HG02840 (cell line): ENCODE results near the gene FAM120C.

Source experiments
- ATAC-seq: cut with Tn5 transposase; IDR thresholded peaks from one replicate; pipeline ENCODE4 v1.9.1; 2021; ENCODE audit warnings: mild to moderate bottlenecking, moderate library complexity, moderate number of reproducible peaks; ENCODE audit not compliant: unreplicated experiment, low FRiP score

Gene FAM120C

GRCh38 chrX:54166915-54167314 is 16.1 kb downstream of the FAM120C start:
- no peak for ATAC-seq

DNA sequence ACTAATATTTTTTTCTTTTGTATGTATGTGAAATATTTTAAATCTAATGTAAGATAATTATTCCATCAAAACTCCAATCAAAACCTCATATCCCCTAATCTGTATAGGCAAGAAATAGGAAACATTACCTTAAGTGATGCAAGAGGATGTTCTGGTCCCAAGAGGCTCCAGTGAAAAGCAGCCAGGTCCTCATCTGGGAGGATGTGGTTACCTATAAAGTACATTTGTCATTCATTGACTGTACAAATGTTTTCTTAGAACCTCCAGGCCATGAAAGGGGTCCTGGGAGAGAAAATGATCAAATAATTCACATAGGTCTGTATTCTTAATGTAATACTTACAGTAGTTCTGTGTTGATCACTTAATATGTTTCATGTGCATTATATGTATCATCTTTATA is 25.5 kb downstream of the FAM120C start:
- no peak for ATAC-seq

DNA sequence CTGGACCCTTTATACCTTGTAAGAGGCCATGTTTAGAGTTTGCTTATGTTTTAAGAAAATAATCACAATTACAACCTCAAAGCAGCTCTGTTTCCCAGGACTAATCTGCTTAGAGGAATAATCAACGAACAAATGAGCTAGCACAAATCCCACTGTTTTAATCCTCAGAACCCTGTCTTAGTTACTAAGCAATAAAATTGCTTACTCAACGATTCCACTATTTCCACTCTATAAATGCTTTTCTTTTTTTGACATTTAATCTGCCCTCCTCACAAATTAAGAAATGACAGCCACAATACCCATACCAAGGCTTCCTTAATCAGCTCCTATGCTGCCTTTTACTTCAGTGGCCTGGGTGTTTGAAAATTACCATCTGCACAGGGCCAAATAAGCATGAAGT is 48.8 kb downstream of the FAM120C start:
- ATAC-seq = no peak

DNA sequence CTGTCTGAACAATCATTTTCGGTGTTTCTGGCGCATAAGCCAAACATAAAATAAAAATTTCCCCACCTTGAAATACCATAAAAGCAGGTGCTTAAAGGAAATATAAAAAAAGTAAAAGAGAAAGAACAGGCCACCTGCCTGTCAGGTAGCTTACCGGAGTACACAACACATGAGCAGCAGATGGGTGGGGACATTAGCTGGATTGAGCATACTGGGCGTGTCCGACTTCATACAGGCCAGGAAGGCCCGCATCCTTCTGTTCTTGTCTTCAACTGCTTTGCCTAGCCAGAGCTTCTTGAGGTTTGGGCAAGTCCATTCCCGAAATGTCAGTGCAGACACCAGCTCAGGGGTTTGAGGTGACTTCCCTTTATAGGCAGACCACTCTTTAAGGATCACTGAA is 66.7 kb downstream of the FAM120C start:
- ATAC-seq = no peak

- ATAC-seq = no peak
Measured at GRCh38 chrX:54093571-54093970, 89.5 kb downstream of the FAM120C start.

- ATAC-seq = no peak
Measured at GRCh38 chrX:54093159-54093558, 89.9 kb downstream of the FAM120C start.

DNA sequence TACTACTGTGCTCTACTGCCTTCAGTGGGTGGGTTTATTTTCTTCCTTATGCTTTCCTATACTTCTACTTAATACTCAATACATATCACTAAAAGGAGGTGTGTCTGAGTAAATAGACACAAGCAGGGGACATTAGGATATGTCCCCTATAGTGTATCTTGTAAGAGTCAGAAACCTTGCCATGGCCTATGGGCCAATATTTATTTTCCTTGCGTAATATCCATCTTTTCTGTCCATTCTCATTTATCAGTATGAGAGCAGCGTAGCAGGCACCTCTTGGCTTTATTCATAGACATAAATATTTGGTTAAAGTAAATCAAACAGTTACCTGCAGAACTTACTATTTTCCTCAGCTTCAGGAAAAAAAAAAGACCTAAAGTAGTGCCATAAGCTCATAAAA is 92.2 kb downstream of the FAM120C start:
- ATAC-seq = no peak

GRCh38 chrX:54089191-54089590 is 93.9 kb downstream of the FAM120C start:
- ATAC-seq = no peak

GRCh38 chrX:54087661-54088060 is 95.4 kb downstream of the FAM120C start:
- no peak for ATAC-seq

DNA sequence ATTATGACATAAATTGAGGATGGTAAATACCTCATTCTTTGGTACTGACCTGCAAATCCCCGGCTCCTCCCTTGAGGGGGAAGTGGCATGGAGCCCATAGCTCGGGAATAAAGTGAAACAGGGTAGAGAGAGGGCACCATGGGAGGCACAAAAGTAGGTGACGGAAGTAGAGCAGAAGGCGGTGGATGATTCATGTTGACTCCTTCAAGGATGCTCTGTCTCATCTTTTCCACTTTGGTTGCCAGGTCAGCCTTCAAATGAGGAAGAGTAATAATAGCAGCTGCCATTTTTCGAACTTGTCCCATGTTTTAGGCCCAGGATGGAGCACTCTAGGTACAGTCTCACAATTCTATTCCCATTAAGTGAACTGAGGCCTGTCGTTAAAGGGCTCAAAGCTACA is 97.4 kb downstream of the FAM120C start:
- no peak for ATAC-seq

GRCh38 chrX:54076903-54077302 is 106.2 kb downstream of the FAM120C start:
- ATAC-seq = no peak

- no peak for ATAC-seq
Measured at GRCh38 chrX:54074826-54075225, 108.2 kb downstream of the FAM120C start.

DNA sequence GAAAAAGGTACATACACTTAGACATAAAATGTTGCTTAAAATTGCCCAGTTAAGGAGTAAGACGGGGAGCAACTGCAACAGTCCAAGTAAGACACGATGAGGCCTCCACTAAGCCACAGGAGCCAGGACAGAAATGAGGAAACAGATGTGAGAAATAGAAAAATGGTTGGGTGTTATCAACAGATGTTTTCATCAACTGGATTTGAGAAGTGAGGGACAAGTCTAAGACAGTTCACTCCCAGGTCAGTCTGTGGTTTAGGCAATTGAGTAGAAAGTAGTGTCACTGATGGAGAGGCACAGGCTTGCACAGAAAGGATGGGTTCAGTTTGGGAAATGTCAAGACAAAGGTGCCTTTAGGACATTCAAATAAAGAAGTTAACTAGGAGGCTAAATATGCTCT is 115.3 kb downstream of the FAM120C start:
- no peak for ATAC-seq

DNA sequence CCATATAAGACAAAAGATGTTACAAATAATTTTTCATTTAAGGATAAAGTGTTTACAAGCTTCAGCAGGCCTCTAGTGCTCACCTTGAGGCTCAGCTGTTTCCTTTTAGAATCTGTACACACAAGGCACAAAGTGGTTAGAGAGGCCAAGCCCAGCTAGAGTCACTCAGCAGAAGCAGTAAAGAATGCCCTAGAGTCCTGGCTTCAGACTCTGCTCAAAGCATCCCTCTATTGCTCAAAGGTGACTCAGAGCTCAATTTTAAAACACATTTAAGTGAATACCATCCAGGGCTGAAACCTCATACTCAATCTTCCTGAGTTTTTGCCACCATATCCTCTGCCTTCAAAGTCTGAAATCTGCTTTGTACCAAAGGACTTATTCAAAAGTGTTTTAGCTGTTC is 116.2 kb downstream of the FAM120C start:
- no peak for ATAC-seq

GRCh38 chrX:54064564-54064963 is 118.5 kb downstream of the FAM120C start:
- ATAC-seq = no peak

DNA sequence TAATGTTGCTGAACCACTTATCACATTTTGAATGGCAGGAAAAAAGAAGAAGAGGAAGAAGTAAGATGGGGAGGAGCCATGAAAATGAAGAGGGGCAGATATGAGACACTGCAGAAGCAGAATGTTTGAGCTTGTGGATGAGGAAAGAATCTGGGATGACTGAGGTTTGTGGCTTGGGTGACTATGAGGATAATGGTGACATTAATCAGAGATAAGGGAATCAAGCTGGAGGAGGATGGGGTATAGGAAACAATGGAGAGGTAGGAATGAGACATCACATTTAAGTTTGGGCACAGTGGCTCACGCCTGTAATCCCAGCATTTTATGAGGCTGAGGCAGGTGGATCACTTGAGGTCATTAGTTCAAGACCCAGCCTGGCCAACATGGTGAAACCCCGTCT is 119.7 kb downstream of the FAM120C start:
- no peak for ATAC-seq

- no peak for ATAC-seq
Measured at GRCh38 chrX:54049801-54050200, 133.3 kb downstream of the FAM120C start.

DNA sequence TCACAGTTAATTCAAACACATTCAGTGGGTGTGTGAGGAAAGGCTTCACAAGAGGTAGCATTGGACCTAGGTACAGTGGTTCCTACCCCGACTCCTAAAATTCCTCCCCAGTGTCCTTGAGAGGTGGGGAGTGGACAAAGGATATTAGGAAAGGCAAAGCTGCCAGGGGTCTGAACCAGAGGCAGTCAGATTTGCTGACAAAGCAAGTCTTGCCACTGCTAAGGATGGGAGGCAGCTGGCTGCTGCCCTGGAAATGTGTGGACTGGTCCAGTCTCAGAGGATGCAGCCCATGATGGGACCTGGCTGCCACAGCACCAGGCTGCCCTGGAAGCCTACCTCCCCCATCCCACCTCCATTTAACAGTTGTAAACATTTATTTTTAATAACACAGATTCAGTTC is 134.6 kb downstream of the FAM120C start:
- ATAC-seq = no peak

- ATAC-seq = no peak
Measured at GRCh38 chrX:54045563-54046228, 137.4 kb downstream of the FAM120C start.

- ATAC-seq = no peak
Measured at GRCh38 chrX:54044877-54045338, 138.1 kb downstream of the FAM120C start.

DNA sequence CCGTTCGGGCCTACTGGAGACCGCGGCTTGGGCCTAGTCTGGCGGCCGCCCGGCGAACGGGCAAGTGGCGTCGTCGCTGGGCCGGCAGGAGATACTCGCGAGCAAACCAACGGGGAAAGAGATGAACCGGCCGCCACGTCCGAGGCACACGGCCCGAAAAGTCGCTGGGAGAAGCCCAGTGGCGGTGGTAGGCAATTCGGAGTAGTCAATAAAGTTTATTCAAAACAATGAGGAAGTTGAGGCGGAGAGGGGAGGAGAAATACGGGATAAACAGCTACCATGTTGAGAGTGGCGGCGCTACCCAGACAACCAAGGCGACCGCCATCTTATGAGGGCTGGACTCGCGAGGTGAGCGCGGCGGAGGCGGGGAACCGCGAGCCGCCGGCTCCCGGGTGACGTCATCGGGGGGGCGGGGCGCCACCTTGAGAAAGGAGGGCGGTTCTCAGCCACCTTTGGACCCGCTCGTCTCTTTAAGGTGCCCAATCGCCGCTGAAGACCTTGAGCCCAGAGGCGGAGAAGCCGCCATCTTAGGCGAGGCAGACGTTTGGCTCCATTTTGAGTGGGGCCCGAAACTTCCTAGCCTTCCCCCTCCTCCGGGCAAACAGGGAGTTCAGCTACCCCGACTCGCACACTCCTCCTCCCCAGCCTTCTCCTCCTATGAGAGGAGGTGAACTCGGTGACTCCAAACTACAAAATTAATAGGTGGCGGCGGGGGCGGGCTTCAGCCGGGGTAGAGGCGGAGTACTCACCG is 138.8 kb downstream of the FAM120C start, which contains the start of gene PHF8:
TSS of gene PHF8 (minus strand) at position 348 of the 751 bp plus-strand sequence. CDS start 1,745 bp downstream, outside the sequence.
- ATAC-seq = peak; percentile 84
